Embryonic facial prominence (tissue), 1 donor: Measurements from ENCODE around the gene DNAJC6.
A peak's percentile ranks its signal among the peaks of the same experiment; 100 is the strongest.

Source experiments
- DNase-seq: peaks from one replicate; pipeline ENCODE4 v3.0.0-alpha.2; 2016; ENCODE audit errors: extremely low spot score

Gene DNAJC6

DNA sequence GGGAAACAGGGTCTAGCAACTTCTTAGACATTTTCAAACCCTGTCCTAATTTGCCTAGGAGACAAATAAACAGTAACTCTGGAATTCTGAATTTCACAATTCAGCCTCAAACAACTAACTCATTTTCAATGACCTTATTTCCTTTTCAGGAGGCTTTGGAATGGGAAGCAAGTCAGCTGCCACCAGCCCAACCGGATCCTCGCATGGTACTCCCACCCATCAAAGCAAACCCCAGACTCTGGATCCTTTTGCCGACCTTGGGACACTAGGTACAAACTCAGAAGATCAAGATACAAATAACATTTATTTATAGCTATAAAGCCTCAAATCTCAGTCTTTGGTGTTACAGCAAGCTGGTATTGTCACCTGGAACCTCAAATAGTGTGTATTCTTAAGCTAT lies 92.3 kb downstream of the DNAJC6 start:
- no peak for DNase-seq

DNA sequence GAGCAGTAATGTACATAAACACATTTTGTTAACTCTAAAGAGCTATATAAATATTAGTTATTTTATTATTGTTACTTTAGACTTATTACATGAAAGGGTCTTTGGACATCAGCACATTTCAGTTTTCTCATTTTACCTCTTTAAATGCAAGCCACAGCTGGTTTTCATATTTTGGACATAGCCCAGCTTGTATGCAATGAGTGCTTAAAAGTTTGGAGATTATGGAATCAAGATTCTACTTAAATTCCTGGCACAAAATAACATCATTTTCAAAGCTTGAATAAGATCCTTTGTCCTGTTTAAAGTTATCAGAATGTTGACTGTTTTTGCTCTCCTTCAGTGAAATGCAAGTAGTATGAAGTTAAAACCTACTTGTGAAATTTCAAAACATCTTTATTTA lies 95.6 kb downstream of the DNAJC6 start:
- no peak for DNase-seq

DNA sequence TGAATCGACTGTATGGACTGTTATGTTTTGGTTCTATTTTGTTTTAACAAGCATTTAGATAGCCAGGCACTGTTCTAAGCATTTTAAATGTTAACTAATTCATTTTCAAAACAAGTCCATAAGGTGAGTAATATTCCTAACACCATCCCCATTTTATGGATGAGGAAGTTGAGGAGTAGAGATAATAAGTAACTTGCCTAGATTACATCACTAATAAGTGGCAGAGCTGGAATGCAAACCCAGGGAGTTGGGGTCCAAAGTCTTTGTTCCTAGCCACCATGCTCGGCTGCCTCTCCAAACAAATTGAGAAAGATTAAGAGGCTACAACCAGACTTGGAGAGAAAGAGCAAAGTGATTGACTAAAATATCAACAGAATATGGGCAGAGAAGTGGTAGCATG lies 98.5 kb downstream of the DNAJC6 start:
- no peak for DNase-seq

DNA sequence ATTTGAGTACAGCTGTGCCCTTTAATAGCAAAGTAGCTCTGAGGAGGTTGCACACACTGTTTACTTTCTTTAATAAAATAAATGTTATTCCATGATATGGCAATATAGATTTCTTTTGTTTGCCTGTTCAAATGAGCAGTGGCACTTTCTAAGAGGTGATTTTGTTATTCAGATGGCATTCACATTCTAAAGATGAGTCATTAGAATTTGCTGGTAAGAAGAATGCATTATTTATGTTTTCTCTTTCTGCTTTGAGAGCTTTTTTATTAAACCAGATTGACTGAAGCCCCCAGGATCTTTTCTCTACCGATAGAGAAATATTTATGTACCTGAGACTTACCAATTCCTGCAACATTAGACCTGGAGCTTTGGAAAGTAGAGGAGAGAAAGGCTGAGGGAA lies 100.0 kb downstream of the DNAJC6 start:
- DNase-seq: no peak

DNA sequence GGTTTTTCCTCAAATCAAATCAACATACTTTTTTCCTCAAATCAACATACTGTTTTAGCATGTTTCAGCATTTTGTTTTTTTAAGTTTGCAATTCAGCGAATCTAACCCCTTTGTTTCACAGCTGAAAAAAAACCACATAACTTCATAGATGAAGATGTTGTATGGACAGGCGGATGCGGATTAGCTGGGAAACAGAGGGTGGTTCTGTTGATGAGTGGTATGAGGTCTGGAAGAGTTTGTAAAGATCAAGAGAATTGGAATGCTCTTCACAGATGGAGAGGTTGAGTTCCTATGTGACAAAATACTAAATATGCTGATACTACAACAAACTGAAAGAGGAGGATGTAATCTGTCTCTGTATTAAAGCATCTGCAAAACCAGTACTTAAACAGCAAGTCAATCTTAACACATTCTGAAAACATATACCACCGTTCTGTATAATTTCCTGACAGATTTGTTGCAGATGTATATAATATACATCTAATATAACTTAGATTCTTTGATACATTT lies 100.5 kb downstream of the DNAJC6 start:
- no peak for DNase-seq

DNA sequence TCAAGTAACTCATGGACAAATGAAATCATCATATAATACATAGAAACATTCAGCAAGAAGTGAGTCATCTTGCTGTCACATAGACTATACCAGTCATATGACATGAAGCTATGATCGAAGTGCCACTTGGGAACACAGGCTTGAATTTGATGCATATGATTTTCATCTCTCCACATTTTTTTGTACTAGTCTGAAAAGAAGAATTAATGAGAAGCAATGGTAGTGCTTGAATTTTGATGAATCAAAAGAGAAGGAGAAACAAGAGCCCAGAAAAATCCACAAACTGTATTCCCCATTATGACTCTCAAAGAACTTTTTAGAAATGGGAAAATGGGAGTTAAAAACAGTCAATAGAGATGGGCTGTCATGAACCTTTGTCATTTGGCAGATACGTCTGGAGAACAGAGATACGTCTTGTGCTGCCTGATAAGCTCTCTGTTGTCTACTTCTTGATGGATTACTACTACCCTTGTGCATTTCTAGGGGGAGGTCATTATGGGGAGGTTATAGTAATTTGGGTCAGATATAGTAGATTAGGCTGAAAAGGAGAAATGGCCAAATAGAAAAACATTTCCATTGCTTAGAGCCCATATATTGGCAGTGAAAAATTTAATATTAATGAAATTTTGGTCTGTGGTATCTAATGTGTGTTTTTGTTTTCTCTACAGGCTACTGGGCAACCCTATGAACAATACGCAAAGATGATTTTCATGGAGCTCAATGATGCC lies 103.1 kb downstream of the DNAJC6 start:
- no peak for DNase-seq

DNA sequence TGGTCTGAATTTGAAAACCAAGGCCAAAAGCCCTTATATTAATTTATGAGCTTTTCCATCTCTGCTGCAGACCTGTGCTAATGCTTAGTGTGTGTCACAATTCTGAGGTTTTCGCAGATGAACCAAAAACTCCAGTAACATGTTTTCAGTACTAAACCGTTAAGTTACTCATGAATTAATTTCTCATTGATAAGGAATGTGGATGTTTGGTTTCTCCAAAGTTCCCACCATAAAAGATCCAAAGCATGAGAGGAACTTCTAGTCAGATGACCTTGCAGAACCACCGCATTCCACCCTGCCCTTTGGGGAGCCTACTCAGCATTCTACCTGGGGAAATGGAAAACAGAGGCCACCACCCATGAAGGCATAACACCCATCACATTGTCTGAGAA lies 103.6 kb downstream of the DNAJC6 start:
- DNase-seq: no peak

DNA sequence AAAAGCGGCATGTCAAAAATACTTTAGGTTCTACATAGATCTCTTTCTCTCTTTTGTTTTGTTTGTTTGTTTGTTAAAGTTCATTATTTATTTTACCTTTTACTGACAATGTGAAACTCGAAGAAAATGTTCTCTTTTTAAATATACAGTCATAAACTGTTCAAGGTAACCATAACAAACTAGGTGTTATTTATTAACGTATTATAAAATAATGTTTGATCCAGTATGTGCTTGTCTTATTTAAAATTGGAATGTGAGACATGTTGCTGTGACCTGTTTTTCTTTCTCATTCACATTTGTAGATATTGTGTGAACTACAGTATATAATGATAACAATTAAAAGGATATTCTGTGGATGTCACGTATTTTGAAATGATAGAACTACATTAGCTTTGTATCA lies 105.2 kb downstream of the DNAJC6 start:
- DNase-seq: no peak

DNA sequence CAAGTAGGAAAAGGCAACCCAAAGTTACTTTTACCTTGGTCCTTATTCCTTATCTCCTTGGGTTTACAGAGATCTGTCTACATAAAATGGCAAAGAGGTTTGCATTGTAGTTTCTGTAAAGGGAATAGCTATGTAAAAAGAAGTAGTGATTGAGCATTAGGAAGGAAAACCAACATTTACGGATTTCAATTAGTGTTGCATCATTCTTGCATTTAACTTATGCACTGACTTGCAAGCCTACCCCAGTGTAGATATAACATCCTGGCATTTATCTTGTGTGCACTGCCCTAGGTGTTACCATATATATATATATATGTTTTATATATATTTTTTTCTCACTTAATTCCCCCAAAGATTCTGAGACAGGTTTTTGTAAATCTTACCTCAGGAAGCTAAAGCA lies 107.4 kb downstream of the DNAJC6 start:
- DNase-seq: no peak

DNA sequence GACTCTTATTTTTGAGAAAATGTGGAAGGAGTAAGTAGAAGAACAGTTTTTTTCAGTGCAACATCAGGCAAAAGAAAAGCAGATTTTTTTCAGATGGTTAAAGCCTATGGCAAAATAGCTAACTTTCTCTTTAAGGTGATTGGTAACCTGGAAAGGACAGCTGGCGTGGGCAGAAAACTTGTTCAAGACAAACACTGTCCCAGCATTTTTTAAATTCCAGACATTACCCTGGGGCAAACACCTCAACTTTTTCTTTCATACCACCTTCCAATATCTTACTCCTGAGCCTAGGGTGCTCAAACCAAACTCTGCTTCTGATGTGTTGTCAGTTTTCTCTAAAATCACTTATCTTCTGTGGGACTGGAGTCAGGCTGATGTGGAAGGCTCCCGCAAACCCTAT lies 108.4 kb downstream of the DNAJC6 start:
- DNase-seq: no peak

DNA sequence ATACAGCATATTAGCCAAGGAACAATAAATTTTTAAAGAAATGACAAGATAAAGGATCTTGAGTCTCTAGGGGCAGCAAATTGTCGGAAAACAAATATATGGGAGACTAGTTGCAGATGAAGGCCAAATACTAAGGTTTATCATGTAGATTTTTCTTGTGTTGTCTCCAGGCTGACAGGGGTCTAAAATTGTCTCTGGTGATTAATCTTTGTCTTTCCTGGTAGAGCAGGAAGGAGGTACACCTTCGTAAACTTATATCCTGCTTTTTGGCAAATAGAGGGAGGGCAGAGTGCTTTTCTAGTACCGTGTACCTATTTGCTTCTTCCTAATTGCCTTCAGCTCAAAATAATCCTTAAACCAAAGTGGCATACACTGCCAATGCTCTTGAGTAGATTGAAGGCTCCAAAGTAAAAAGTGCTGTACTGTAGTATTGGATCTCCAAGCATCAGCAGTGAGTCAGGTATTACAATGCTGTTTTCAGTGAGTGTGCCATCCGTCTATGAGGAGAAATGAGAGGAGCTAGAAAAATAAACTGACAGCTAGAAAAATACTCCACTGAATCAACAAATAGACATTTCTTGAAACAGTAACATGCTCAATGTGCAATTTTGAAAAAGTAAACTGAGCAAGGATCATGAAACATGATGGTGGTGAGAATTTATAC lies 109.3 kb downstream of the DNAJC6 start:
- DNase-seq: no peak

DNA sequence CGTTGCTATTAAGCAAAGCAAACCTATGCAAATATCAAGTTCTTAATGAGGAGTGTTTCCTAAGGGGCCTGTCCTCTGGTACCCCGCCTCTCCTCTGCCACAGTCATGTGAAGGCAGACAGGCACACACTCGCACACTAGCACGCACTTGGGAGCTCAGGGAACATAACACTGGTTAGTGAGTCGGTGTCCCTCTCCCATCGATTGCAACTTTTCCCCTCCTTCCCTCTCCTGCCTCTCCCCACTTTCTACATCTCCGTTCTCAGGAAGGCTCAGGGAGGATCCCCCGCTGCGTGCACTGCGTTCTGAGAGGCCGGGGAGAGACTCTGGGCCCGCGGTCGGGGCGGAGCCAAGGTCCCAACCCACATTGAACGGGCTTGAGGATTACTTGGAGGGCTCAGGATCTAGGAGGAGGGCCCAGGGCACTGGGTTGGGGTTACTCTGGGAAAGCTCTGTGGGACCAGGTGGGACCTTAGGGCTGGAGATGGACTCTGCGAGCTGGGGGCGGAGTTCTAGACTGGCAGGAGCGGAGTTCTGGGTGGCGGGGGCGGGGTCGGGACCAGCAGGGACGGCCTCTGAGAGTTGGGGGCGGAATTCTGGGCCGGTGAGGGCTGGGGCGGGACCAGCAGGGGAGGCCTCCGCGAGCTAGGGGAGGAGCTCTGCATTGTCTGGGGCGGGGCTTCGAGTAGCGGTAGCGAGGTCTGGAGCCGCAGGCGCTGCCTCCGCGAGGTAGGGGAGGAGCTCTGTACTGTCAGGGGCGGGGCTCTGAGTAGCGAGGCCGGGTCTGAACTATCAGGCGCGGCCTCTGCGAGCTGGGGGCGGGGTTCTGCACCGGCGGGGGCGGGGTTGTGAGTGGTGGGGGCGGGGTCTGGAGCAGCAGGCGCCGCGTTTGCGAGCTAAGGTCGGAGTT lies 110.6 kb downstream of the DNAJC6 start:
- DNase-seq: peak; percentile 98

DNA sequence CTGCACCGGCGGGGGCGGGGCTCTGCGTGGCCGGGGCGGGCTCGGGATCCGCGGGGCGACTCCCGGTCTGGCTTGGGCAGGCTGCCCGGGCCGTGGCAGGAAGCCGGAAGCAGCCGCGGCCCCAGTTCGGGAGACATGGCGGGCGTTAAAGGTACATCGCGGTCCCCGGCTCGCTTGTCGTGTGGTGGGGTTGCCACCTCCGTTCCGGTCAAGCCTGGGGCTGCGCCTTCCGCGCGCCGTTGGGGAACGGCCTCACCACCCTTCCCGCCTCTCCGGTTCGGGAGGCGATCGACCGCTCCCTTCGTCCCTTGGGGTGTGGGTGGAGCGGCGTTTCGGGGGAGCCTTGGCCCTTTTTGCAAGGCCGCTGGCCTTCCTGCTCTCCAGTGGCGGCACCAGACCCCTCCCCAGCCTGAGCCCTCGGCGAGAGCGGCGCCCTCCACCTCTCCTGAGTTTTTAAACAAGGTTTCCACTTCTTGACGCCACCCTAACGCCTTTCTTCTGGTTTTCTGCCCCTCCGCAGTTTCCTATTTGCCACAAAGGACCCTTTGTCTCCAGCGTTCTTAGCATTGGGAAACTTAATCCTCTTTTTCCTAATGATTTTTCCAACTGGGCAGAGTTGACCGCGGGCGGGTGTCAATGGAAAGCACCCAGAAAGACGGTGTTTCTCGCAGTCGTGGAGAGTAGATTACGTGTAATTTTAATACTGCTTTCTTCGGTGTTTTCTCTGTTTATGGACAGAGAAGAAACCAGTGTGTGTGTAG lies 111.4 kb downstream of the DNAJC6 start, which contains the start of the genes LEPR and LEPROT:
Gene LEPR (plus strand): TSS at position 79 of the 761 bp plus-strand sequence. CDS start 144,898 bp downstream, outside the sequence.
Gene LEPROT (plus strand): TSS at position 79 of the 761 bp plus-strand sequence. CDS start 57 bp downstream, at position 136.
- DNase-seq: no peak

DNA sequence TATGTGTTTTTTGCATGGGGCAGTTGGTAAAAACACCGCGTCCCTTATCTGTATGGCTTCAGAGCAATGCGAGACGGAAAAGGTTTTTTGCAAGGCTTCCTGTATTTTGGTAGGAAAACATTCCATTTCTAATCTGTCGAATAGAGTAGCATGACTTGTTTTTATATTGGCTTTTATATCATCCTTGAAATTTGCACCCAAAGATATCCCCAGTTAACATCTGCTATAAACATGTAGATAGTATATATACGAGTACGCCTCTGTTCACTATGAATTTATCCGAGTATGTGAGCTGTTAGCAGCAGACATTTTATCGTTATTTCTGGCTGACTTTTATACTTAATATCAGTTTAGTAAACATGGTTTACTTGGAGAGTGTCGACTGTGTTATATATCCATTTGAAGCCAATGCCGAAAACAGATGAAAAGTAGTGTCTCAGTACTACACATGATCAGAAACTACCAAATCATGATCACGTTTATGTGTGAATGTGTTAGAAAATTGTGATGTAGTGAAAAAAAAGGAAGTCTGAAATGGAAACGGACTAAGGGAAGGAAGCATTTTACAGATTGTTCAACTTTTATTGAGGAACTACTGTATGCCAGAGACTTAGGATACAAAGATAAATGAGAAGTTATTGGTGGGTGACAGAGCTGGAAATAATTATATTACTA lies 112.1 kb downstream of the DNAJC6 start:
- DNase-seq: no peak

DNA sequence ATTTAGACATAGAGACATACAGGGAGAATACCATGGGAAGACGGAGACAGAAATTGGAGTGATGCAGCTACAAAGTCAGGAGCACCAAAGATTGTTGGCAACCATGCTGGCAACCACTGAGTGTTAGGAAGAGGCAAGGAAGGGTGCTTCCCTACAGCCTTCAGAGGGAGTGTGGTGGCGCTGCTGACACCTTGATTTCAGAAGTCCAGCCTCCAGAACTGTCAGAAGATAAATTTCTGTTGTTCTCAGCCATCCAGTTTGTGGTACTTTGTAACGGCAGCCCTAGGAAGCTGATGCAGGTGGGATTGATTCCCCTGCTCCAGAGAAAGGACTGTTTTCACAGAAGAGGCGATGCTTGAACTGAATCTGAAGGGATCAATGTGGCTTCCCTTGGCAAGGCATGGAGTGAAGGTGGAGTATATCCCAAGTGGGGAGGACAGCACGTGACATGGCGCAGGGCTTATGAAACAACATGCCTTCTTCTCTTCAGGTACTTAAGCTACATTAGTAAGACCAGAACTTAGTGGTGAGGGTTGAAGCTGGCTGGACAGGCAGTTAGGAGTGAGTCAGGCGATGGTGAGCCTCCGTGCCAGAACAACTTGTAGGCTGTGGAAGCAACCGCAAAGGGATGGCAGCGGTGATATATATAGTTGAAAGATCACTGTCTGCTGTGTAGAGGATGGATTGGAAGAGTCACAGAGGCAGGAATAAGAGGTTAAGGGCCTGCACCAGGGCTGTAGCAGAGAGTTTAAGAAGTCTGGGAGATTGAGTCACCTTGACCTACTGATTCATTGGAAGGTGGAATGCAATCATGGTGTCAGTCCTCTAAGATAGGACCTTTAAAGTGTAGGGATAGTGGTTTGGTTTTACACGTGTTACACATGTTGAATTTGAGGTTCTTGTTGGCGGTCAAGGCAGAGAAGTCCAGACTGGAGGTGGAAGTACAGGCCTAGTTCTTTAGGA lies 113.2 kb downstream of the DNAJC6 start:
- DNase-seq: no peak

DNA sequence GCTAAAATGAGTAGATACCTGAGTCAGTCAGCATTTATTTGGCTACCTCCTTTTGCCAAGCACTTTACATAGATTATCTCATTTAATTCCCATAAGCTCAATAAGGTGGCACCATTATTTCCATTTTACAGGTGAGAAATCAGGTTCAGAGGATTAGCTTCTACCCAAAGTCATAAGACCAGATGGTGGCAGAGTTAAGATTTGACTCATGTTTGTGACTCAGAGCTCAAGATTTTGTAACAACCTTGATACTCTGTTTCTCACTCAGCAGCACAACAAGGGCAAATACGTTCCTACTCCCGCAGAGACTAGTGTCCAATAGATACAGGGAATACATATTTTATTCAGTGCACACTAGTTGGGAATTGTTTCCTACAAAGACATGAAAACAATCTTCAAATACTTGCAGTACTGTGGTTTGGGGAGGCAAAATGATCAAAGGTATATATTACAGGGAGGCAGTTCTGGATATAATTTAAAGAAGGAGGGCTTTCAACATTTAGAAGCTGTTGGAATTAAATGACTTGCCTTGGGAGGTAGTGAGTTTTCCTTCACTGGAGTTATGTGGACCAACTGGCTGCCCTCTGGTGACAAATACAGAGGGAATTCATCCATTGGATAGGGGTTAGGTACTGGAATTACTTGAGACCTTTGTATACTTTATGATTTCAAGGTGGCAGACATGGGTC lies 114.7 kb downstream of the DNAJC6 start:
- no peak for DNase-seq

DNA sequence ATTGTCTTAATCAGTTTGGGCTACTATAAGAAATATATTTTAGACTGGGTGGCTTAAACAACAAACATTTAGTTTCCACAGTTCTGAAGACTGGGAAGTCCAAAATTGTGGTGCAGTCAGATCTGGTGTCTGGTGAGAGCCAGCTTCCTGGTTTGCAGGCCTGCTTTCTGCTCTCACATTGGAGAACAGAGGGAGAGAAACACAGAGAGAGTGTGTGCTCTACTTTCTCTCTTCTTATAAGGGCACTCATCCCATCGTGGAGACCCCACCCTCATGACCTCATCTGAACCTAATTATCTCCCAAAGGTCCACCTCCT lies 115.2 kb downstream of the DNAJC6 start:
- DNase-seq: no peak

DNA sequence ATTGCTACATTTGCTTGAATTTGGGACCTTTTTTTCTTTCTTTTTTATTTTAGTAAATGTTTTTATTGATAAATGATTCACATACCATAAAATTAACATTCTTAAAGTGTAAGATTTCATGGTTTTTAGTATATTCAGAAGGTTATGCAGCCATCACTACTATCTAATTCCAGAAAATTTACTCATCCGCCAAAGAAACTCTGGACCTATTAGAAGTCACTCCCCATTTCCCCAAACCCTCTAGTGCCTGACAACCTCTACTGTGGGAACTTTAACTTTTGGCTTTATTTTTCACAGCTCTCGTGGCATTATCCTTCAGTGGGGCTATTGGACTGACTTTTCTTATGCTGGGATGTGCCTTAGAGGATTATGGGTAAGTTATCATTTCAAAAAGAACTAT lies 115.7 kb downstream of the DNAJC6 start:
- DNase-seq: no peak

DNA sequence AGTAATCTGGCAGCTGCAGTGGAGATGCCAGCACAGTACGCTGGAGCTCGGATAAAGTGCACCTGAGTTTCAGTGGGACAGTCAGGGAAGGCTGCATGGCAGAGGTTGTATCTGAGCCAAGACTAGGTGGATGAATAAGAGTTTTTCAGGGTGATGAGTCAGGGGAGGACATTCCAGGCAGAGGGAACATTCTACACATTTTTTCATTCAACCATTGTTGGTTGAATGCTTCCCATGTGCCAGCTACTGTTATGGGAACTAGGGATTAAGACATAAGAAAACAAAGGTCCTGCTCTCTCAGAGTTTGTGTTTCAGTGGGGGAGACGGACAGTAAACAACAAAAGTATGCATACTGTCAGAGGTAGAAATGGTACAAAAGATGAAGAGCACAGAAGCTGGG lies 116.4 kb downstream of the DNAJC6 start:
- no peak for DNase-seq
